KMS-11 (cell line): ENCODE results near the gene TOLLIP.

ENCODE experiments used
- H2AFZ ChIP-seq: fragments of 200-600 bp; sonication (generic); 2 replicates; pipeline ENCODE4 v1.6.1; 2016; ENCODE audit warnings: antibody characterized with exemption, mixed run types, low read depth
- H3K27ac ChIP-seq: fragments of 200-600 bp; sonication (generic); 2 replicates; pipeline ENCODE4 v1.6.1; 2016; ENCODE audit warnings: mild to moderate bottlenecking, mixed run types
- H3K27me3 ChIP-seq: fragments of 200-600 bp; sonication (generic); 2 replicates; pipeline ENCODE4 v1.6.1; 2017; ENCODE audit warnings: mild to moderate bottlenecking, low read depth, mixed run types, moderate library complexity; ENCODE audit not compliant: insufficient read depth
- H3K36me3 ChIP-seq: fragments of 200-600 bp; sonication (generic); 2 replicates; pipeline ENCODE4 v1.6.1; 2017; ENCODE audit warnings: mild to moderate bottlenecking, mixed run types; ENCODE audit not compliant: insufficient read depth
- H3K4me1 ChIP-seq: fragments of 200-600 bp; sonication (generic); 2 replicates; pipeline ENCODE4 v1.6.1; 2016; ENCODE audit warnings: mild to moderate bottlenecking, low read depth, mixed run types; ENCODE audit not compliant: poor library complexity, severe bottlenecking
- H3K4me2 ChIP-seq: fragments of 200-600 bp; sonication (generic); 2 replicates; pipeline ENCODE4 v1.7.0; 2016; ENCODE audit warnings: mild to moderate bottlenecking, mixed run types
- H3K4me3 ChIP-seq: fragments of 200-600 bp; sonication (generic); IDR thresholded peaks from 2 replicates; pipeline ENCODE4 v1.6.1; 2017; ENCODE audit warnings: low read depth, low read length, mixed read lengths; ENCODE audit not compliant: insufficient read depth
- H3K79me2 ChIP-seq: fragments of 200-600 bp; sonication (generic); 2 replicates; pipeline ENCODE4 v1.6.1; 2016; ENCODE audit warnings: low read depth, mixed run types; ENCODE audit not compliant: insufficient read depth
- H3K9ac ChIP-seq: fragments of 200-600 bp; sonication (generic); 2 replicates; pipeline ENCODE4 v1.6.1; 2016; ENCODE audit warnings: mild to moderate bottlenecking, mixed run types
- H4K20me1 ChIP-seq: fragments of 200-600 bp; sonication (generic); 2 replicates; pipeline ENCODE4 v1.6.1; 2016; ENCODE audit warnings: mild to moderate bottlenecking, mixed run types; ENCODE audit not compliant: insufficient read depth
- CTCF ChIP-seq: fragments of 200-600 bp; sonication (generic); conservative IDR thresholded peaks from 2 replicates; pipeline ENCODE4 v1.6.1; 2017; ENCODE audit warnings: low read depth, mild to moderate bottlenecking, antibody characterized with exemption, low read length, moderate library complexity, mixed read lengths

Gene TOLLIP

DNA sequence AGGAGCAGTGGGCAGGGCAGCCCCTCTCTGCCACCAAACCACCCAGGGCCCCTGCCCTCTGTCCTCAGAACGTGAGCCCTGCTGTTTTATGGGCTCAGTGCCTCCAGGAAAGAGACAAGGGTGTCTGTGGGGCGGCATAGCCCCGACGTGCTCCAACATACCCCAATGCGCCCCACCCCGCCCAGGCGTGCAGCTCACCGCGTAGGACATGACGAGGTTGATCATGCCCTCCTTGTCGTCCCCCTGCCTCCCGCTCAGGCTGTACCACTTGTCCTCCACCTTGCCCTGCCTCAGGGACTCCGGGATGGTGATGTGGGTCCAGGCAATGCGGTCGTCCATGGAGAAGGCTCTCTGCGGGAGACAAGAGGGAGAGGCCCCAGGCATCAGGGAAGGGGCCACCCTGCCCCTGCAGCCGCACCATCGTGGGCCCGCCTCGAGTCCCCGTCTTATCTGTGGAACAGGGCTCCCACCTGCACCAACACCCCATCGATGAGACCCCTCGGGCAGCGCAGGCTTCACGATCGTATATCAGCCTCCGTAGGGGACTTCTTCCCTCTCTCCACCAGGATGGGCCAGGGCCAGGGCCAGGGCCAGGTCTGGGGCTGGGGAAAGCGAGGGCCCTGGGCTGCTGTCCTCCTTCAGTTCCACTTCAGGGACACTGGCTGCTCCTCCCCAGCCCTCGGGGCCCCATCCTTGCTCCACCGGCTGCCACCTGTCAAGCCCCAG lies 20.8 kb downstream of the TOLLIP start:
- H4K20me1 ChIP-seq, result no peaks in the 10 kb centered on the region
- no peak for TF ChIP-seq CTCF
- H3K79me2 ChIP-seq, result no peaks in the 10 kb centered on the region
- H3K27ac ChIP-seq, result no peak overlapping the region
- H3K36me3 ChIP-seq, result no peaks in the 10 kb centered on the region
- no peak overlapping the region for H3K4me2 ChIP-seq
- H3K4me1 ChIP-seq, result no peaks in the 10 kb centered on the region
- no peaks in the 10 kb centered on the region for H3K27me3 ChIP-seq
- no peak overlapping the region for H3K4me3 ChIP-seq
- H2AFZ ChIP-seq, result no peak overlapping the region
- H3K9ac ChIP-seq, result no peak overlapping the region

DNA sequence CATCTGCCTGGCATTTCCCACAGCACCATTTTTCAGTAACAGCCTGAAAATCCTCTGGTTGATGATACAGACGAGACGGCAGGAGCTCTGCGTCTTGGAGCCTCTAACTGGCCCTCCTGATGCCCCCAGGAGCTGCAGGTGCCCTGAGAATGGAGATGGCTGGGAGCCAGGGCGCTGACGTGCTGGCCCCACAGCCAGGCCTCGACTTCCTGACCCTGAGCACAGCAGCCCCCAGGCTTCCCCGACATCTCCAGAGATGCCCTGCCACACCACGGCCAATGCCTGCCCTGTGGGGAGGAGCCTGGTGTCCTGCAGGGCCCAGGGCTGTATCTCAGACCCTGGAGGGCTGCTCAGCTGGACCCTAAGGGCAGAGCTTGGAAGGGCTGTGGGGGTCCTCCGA lies 21.5 kb downstream of the TOLLIP start:
- Histone ChIP-seq H3K27me3 (no peaks in the 10 kb centered on the region), H3K4me1 (no peaks in the 10 kb centered on the region), H3K79me2 (no peaks in the 10 kb centered on the region), H3K27ac (no peak overlapping the region), H3K36me3 (no peaks in the 10 kb centered on the region), H3K9ac (no peak overlapping the region), H3K4me2 (no peak overlapping the region), H3K4me3 (no peak overlapping the region), H2AFZ (no peak overlapping the region), H4K20me1 (no peaks in the 10 kb centered on the region)
- no peak for TF ChIP-seq CTCF

- Histone ChIP-seq H3K79me2 (no peaks in the 10 kb centered on the region), H3K36me3 (no peaks in the 10 kb centered on the region), H3K27me3 (no peaks in the 10 kb centered on the region), H4K20me1 (no peaks in the 10 kb centered on the region), H3K9ac (no peak overlapping the region), H3K4me3 (no peak overlapping the region), H3K4me1 (no peaks in the 10 kb centered on the region), H3K27ac (no peak overlapping the region), H3K4me2 (no peak overlapping the region), H2AFZ (no peak overlapping the region)
- TF ChIP-seq CTCF, result no peak
Measured at GRCh38 chr11:1285876-1286275, 23.6 kb downstream of the TOLLIP start.

- Histone ChIP-seq H3K27me3 (no peaks in the 10 kb centered on the region), H3K4me1 (no peaks in the 10 kb centered on the region), H3K36me3 (no peaks in the 10 kb centered on the region), H3K27ac (no peak overlapping the region), H3K4me2 (no peak overlapping the region), H3K79me2 (no peaks in the 10 kb centered on the region), H3K9ac (no peak overlapping the region), H3K4me3 (no peak overlapping the region), H2AFZ (no peak overlapping the region), H4K20me1 (no peaks in the 10 kb centered on the region)
- TF ChIP-seq CTCF, result no peak
Measured at GRCh38 chr11:1285316-1285744, 24.1 kb downstream of the TOLLIP start.
